ENCODE results near the gene ISM1. TPM values are rescaled to one million over a fixed set of nuclear protein-coding genes. Genes with fewer than 3 reads are reported as not detected.

ISM1 gene
- total and polyA plus RNA-seq, 2 donors (not counting 3 experiments of a cell fraction or from before 2014, with no cell fraction given) = not detected

DNA sequence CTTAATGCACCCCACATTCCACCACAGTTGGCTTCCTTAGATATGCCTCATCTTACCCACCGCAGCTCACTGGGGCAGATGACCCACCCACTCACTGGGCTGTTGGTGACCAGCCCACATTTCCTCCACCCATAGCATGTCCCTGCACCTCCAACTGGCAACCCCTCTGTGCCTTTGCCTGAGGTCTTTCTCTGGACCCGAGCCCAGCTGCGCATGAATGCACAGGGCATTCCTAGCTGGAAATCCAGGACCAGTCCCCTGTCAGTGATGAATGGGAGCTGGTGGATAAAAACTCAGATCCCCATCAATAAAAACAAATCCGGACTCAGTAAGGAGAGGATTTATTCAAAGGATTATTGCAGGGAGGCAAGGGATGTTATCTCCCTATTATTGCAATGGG, 75.0 kb downstream of the ISM1 start:
- intact Hi-C loops (cut with micrococcal nuclease) = no loop called here
- no TSS peak for BruUV-seq (replicated peaks)
- CTCF ChIA-PET = no interaction called here

More for the DNA sequence above, 75.0 kb downstream of the ISM1 start:
- FAIRE-seq = no peak
- Histone ChIP-seq H3K36me3 (ENCODE audit: control insufficient read depth in 2 of 2, extremely low read depth in 1 of 2, insufficient read depth in 2 of 2, low read length in 2 of 2) (no peaks in the 10 kb centered on the region), H3K9me1 (replicated peaks; ENCODE audit: control insufficient read depth, extremely low read depth, insufficient read depth, low read length) (no peaks in the 10 kb centered on the region), H3K27ac (ENCODE audit: insufficient read depth, low read depth, low read length) (no peak overlapping the region), H3K9me3 (replicated peaks; ENCODE audit: control insufficient read depth, insufficient read depth, low read length) (no peaks in the 10 kb centered on the region), H3K4me3 (replicated peaks in 1 of 3; ENCODE audit: insufficient read depth in 1 of 3, low read depth in 1 of 3, low read length in 3 of 3) (no peak overlapping the region), H2AFZ (ENCODE audit: low read depth, low read length) (no peak overlapping the region), H3K4me2 (ENCODE audit: insufficient read depth, low read length) (no peak overlapping the region), H3K79me2 (ENCODE audit: control insufficient read depth, insufficient read depth, low read length) (no peaks in the 10 kb centered on the region), H4K20me1 (replicated peaks; ENCODE audit: control insufficient read depth, extremely low read depth, insufficient read depth, low read length) (no peaks in the 10 kb centered on the region), H3K9ac (replicated peaks; ENCODE audit: extremely low read depth, insufficient read depth, low read length) (no peak overlapping the region), H3K27me3 (ENCODE audit: control insufficient read depth in 2 of 2, insufficient read depth in 2 of 2, low read length in 2 of 2) (no peaks in the 10 kb centered on the region), H3K4me1 (ENCODE audit: control insufficient read depth, extremely low read depth, insufficient read depth, low read length) (no peaks in the 10 kb centered on the region)
- TF ChIP-seq JUN (IDR thresholded peaks at IDR 0.05; ENCODE audit: borderline replicate concordance, insufficient read depth, insufficient read length, low read depth) = no peak
- no peak for TF ChIP-seq POLR2A (IDR thresholded peaks at IDR 0.05; ENCODE audit: low read depth, low read length)
- TF ChIP-seq, protein P1, sequence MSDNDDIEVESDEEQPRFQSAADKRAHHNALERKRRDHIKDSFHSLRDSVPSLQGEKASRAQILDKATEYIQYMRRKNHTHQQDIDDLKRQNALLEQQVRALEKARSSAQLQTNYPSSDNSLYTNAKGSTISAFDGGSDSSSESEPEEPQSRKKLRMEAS (IDR thresholded peaks at IDR 0.05; ENCODE audit: insufficient read depth, insufficient read length) = no peak
- TF ChIP-seq, protein P2, sequence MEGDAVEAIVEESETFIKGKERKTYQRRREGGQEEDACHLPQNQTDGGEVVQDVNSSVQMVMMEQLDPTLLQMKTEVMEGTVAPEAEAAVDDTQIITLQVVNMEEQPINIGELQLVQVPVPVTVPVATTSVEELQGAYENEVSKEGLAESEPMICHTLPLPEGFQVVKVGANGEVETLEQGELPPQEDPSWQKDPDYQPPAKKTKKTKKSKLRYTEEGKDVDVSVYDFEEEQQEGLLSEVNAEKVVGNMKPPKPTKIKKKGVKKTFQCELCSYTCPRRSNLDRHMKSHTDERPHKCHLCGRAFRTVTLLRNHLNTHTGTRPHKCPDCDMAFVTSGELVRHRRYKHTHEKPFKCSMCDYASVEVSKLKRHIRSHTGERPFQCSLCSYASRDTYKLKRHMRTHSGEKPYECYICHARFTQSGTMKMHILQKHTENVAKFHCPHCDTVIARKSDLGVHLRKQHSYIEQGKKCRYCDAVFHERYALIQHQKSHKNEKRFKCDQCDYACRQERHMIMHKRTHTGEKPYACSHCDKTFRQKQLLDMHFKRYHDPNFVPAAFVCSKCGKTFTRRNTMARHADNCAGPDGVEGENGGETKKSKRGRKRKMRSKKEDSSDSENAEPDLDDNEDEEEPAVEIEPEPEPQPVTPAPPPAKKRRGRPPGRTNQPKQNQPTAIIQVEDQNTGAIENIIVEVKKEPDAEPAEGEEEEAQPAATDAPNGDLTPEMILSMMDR (IDR thresholded peaks at IDR 0.05; ENCODE audit: extremely low read depth in 1 of 2, insufficient read depth in 1 of 2, low read depth in 1 of 2, low read length in 2 of 2) = no peak
- no peak for TF ChIP-seq EZH2 (IDR thresholded peaks at IDR 0.05; ENCODE audit: borderline replicate concordance, low read depth, low read length, severe bottlenecking)
- no peak for TF ChIP-seq MYC (IDR thresholded peaks at IDR 0.05; ENCODE audit: low read depth, low read length)
- no peak for TF ChIP-seq POLR2AphosphoS5 (IDR thresholded peaks at IDR 0.05; ENCODE audit: insufficient read depth, low read depth, low read length)
- TF ChIP-seq GATA2 (IDR thresholded peaks at IDR 0.05; ENCODE audit: insufficient read depth, insufficient read length, low read depth, low read length) = no peak
- no peak for TF ChIP-seq FOS (IDR thresholded peaks at IDR 0.05; ENCODE audit: borderline replicate concordance, insufficient read depth, low read length)
- DNase-seq (ENCODE audit: low read depth, low spot score) = no peak
- POLR2A ChIA-PET = no interaction called here
- dilution Hi-C loops (cut with MboI; ENCODE audit: extremely low pct_ligation_motif_present, low sequenced_read_pairs) = no loop called here

Measured in endothelial cell of umbilical vein (primary cell).